B cell (primary cell): ENCODE data around the gene LRSAM1.

Source experiments
- EZH2 ChIP-seq: IDR thresholded peaks from 2 replicates; pipeline ENCODE4 v1.6.1; 2012; ENCODE audit warnings: borderline replicate concordance, low read depth, mild to moderate bottlenecking, moderate library complexity, low read length; ENCODE audit not compliant: insufficient read depth, poor library complexity, severe bottlenecking
- TF ChIP-seq, protein P1 (sequence below): fragments of 200-600 bp; IDR thresholded peaks from one replicate; pipeline ENCODE4 v1.8.0; 2022; ENCODE audit warnings: antibody characterized with exemption, mild to moderate bottlenecking

DNA sequence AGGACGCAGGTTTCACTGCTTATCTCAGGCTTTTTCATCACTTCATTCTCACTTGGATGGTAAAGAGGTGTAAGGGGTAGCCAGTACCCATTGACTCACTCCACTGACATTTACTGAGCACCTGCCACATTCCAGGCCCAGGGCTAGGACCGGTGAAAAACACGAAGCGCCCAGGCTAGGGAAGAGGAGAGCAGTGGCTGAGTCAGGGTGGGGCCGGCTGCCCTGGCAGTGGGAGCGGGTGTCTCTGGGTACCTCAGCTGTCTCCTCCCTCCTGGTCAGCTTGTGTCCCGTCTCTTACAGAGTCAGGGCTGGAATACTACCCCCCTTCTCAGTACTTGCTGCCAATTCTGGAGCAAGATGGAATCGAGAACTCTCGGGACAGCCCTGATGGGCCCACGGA is 22.2 kb downstream of the LRSAM1 start:
- TF ChIP-seq, protein P1, sequence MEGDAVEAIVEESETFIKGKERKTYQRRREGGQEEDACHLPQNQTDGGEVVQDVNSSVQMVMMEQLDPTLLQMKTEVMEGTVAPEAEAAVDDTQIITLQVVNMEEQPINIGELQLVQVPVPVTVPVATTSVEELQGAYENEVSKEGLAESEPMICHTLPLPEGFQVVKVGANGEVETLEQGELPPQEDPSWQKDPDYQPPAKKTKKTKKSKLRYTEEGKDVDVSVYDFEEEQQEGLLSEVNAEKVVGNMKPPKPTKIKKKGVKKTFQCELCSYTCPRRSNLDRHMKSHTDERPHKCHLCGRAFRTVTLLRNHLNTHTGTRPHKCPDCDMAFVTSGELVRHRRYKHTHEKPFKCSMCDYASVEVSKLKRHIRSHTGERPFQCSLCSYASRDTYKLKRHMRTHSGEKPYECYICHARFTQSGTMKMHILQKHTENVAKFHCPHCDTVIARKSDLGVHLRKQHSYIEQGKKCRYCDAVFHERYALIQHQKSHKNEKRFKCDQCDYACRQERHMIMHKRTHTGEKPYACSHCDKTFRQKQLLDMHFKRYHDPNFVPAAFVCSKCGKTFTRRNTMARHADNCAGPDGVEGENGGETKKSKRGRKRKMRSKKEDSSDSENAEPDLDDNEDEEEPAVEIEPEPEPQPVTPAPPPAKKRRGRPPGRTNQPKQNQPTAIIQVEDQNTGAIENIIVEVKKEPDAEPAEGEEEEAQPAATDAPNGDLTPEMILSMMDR: no peak
- no peak for TF ChIP-seq EZH2
